GM12878 (cell line): ENCODE data around the gene ZDHHC11B. TPM values are rescaled to one million over a fixed set of nuclear protein-coding genes. Genes with fewer than 3 reads are reported as not detected.

Experiments
- ATAC-seq: fragments of 200-7000 bp; cut with Tn5 transposase; 3 replicates; pipeline ENCODE4 v1.9.1; 2020; ENCODE audit warnings: mild to moderate bottlenecking, moderate library complexity
- BruUV-seq: library from RNA; stranded (reverse); fragments of 400-500 nt; replicated peaks from 2 replicates; lab custom pipeline; 2021; lab: Mats Ljungman, UMichigan
- CTCF ChIA-PET: fragments of 300-600 bp; sonication (Branson Sonifier 250); formaldehyde crosslinking; extraction: SDS; loops from one replicate; lab custom pipeline; 2021; ENCODE audit warnings: inconsistent platforms; lab: Yijun Ruan, JAX
- POLR2A ChIA-PET: fragments of 350-600 bp; formaldehyde crosslinking; extraction: SDS; loops from one replicate; lab custom pipeline; 2021; ENCODE audit warnings: inconsistent platforms; lab: Charles Lee
- RAD21 ChIA-PET: fragments of 300-600 bp; sonication (Branson Sonifier 250); formaldehyde crosslinking; loops from one replicate; lab custom pipeline; 2023; ENCODE audit warnings: antibody characterized with exemption; ENCODE audit not compliant: unreplicated experiment; lab: Charles Lee
- SMC1A ChIA-PET: fragments of 300-600 bp; sonication (Branson Sonifier 250); formaldehyde crosslinking; loops from one replicate; lab custom pipeline; 2023; ENCODE audit not compliant: unreplicated experiment, uncharacterized antibody; lab: Charles Lee
- DNase-seq: peaks from one replicate; pipeline ENCODE4 v3.0.0-alpha.2; 2011; ENCODE audit warnings: low read depth, low spot score
- FAIRE-seq: peaks from 3 replicates; lab custom pipeline; 2011; peaks lifted over from hg19 to GRCh38; lab: Jason Lieb, UNC
- H2AFZ ChIP-seq: 2 replicates; pipeline ENCODE4 v1.6.0; 2011; ENCODE audit warnings: low read depth, low read length, control low read depth; ENCODE audit not compliant: control insufficient read depth
- H3K27ac ChIP-seq: 2 replicates; pipeline ENCODE4 v1.5.1; 2011; ENCODE audit warnings: control low read depth; ENCODE audit not compliant: control insufficient read depth, insufficient read depth
- H3K27me3 ChIP-seq, 2 experiments: replicated peaks in 1 of 2; 2 replicates each; pipeline versions ENCODE4 v1.6.0 to v1.6.1; 2011; ENCODE audit warnings: low read length in 1 of 2; ENCODE audit not compliant: control insufficient read depth in 2 of 2, insufficient read depth in 2 of 2
- H3K36me3 ChIP-seq, 2 experiments: 2 replicates each; pipeline ENCODE4 v1.5.1; 2011; ENCODE audit warnings: low read length in 1 of 2; ENCODE audit not compliant: control insufficient read depth in 2 of 2, insufficient read depth in 2 of 2
- H3K4me1 ChIP-seq: 2 replicates; pipeline ENCODE4 v1.6.1; 2011; ENCODE audit warnings: mild to moderate bottlenecking, low read length, moderate library complexity, mixed read lengths; ENCODE audit not compliant: control insufficient read depth, insufficient read depth
- H3K4me2 ChIP-seq: 2 replicates; pipeline ENCODE4 v1.6.0; 2011; ENCODE audit warnings: control low read depth; ENCODE audit not compliant: control insufficient read depth, insufficient read depth
- H3K4me3 ChIP-seq: fragments of 200-600 bp; sonication (generic); 2 replicates; pipeline ENCODE4 v1.5.1; 2016
- H3K79me2 ChIP-seq: 2 replicates; pipeline ENCODE4 v1.6.0; 2011; ENCODE audit warnings: low read length; ENCODE audit not compliant: control insufficient read depth, insufficient read depth
- H3K9ac ChIP-seq: 2 replicates; pipeline ENCODE4 v1.8.0; 2011; ENCODE audit warnings: low read length, control low read depth, mixed read lengths; ENCODE audit not compliant: control insufficient read depth, insufficient read depth
- H3K9me3 ChIP-seq: replicated peaks from 3 replicates; pipeline ENCODE4 v1.5.1; 2011; ENCODE audit warnings: mild to moderate bottlenecking, low read length; ENCODE audit not compliant: control insufficient read depth, insufficient read depth
- H4K20me1 ChIP-seq: 2 replicates; pipeline ENCODE4 v1.6.0; 2011; ENCODE audit not compliant: control insufficient read depth, insufficient read depth
- BCL11A ChIP-seq: IDR thresholded peaks from 2 replicates; pipeline ENCODE4 v1.6.1; 2011; ENCODE audit warnings: low read depth, low read length
- BMI1 ChIP-seq: fragments of 450-650 bp; IDR thresholded peaks from 2 replicates; pipeline ENCODE4 v1.6.1; 2016; ENCODE audit warnings: mild to moderate bottlenecking, moderate library complexity, borderline replicate concordance
- CBX5 ChIP-seq: sonication (generic); IDR thresholded peaks from 2 replicates; pipeline ENCODE4 v1.6.1; 2016; ENCODE audit warnings: low read depth, moderate library complexity, mild to moderate bottlenecking, inconsistent platforms
- CHD1 ChIP-seq: IDR thresholded peaks from 2 replicates; pipeline ENCODE4 v1.6.1; 2012; ENCODE audit warnings: low read depth, low read length, improper control_type of control experiment
- EP300 ChIP-seq, 2 experiments: fragments of 150-350 bp in 1 of 2; IDR thresholded peaks; 2 replicates each; pipeline ENCODE4 v1.6.1; 2011 to 2012; ENCODE audit warnings: low read depth in 2 of 2, low read length in 2 of 2, borderline replicate concordance in 1 of 2, improper control_type of control experiment in 1 of 2, inconsistent platforms in 1 of 2; ENCODE audit not compliant: control insufficient read depth in 1 of 2
- MXI1 ChIP-seq: fragments of 150-350 bp; IDR thresholded peaks from 2 replicates; pipeline ENCODE4 v1.6.1; 2011; ENCODE audit warnings: low read depth, mild to moderate bottlenecking, inconsistent platforms, low read length, improper control_type of control experiment
- WGBS: methylation state at CpG from one replicate; pipeline ENCODE4 v1.1.6; 2016; ENCODE audit warnings: low lambda C conversion rate; ENCODE audit not compliant: insufficient replicate concordance, insufficient coverage; ENCODE audit errors: missing lambda C conversion rate; 5-methylcytosine and 5-hydroxymethylcytosine counted together
- in situ Hi-C: fragments of 300-500 bp; cut with MboI; formaldehyde crosslinking; loops from 9 replicates; pipeline ENCODE4 v1.14.3; 2018; ENCODE audit warnings: mixed read lengths
- intact Hi-C: fragments of 100-400 bp; cut with micrococcal nuclease; formaldehyde crosslinking; loops from one replicate; pipeline ENCODE4 v1.14.2; 2022; ENCODE audit not compliant: unreplicated experiment
- polyA plus RNA-seq, 11 experiments: library from polyadenylated mRNA; depleted of rRNA in 4 of 11; unstranded in 6 of 11; stranded (reverse) in 5 of 11; fragments of >200 nt; fragmentation: Nextera tagmentation in 4 of 11; fragmentation: Illumina TruSeq in 1 of 11; extraction: Ambion mirVana in 4 of 11; extraction: Trizol in 1 of 11; gene quantifications; 1 replicate in 1 of 11; 2 replicates in 10 of 11; pipeline versions ENCODE4 v1.2.1 to v1.2.3, GENCODE V29; 2011 to 2016; ENCODE audit warnings: inconsistent platforms in 2 of 11, missing spikeins in 2 of 11, low read depth in 1 of 11
- total RNA-seq, 4 experiments: library from RNA; depleted of rRNA in 3 of 4; stranded (reverse); fragments of >200 nt in 3 of 4; fragmentation: Illumina TruSeq in 1 of 4; extraction: Trizol in 1 of 4; gene quantifications; 2 replicates each; pipeline versions ENCODE4 v1.2.1 to v1.2.3, GENCODE V29; 2013 to 2021

ZDHHC11B gene
- total and polyA plus RNA-seq, 10 of the 15 experiments (the other 5 are each of a cell fraction or from before 2014, with no cell fraction given) = 0.01 to 0.10 (median 0.09) TPM; not detected in 7

DNA sequence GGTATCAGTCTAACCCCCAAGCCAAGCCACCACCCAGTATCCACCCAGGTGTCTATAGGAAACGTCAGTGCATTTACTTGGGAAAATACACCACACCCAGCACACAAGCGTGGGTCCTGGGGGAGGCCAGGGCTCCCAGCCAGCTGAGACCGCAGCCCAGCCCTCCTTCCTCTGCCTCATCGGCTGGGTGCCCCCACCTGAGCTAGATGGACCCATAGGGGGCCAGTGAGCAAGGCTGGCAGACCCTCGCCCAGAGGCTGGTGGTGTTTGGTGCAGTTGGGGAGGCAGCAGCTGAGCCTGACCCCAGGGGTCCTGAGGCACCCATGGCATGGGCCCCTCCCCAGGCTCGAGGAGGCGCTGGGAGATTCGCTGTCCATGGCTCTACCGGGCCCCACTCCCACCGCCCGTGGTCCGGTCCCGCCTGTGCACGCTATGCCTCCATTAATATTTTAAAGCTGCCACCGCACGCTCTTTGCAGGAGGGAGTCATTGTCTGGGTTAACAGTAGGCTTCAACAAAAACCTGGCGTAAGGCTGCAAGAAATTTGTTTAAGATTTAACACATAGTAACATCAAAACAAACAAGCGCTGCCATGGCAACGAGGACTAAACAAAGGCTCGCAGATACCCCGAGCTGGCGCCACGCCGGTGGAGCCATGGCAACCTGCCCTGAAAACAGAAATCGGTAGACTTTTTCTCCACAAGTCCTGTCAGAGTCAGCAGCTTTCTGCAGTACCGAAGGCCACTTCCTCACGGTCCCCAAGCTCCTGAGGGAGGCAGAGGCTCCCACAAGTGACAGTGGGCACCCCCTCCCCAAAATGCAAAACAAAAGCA lies 112.0 kb downstream of the ZDHHC11B start:
- no peak for FAIRE-seq
- Histone ChIP-seq H3K4me3 (no peak overlapping the region), H3K9me3 (no peaks in the 10 kb centered on the region), H3K27ac (no peak overlapping the region), H3K9ac (no peak overlapping the region), H3K4me1 (no peaks in the 10 kb centered on the region), H3K4me2 (no peak overlapping the region), H3K27me3 (no peaks in the 10 kb centered on the region), H2AFZ (no peak overlapping the region), H3K79me2 (no peaks in the 10 kb centered on the region), H3K36me3 (no peaks in the 10 kb centered on the region; a peak in 1 of 4 replicates), H4K20me1 (no peaks in the 10 kb centered on the region)
- in situ Hi-C loops (loop anchor here (5.0 kb wide), 1 partner anchor 230 kb away; no protein-coding TSS in a partner anchor), intact Hi-C loops (no loop called here)
- BruUV-seq = no TSS peak
- DNase-seq = no peak
- ATAC-seq = peak; percentile 9
- POLR2A ChIA-PET = no interaction called here
- TF ChIP-seq CBX5 (no peak), BMI1 (peak; percentile 60; the same call in 1 of the 2 replicates), MXI1 (peak; percentile 56; the same call in 1 of the 2 replicates), CHD1 (no peak), EP300 (IDR thresholded peaks at IDR 0.05; ENCODE audit: borderline replicate concordance in 1 of 2, control insufficient read depth in 1 of 2, low read depth in 2 of 2, low read length in 2 of 2) (peak in 1 of 2 experiments; percentile 39; a peak in 1 of 4 replicates), BCL11A (no peak)
- 20% methylated on average over 27 of the region's 27 CpGs for WGBS
- SMC1A ChIA-PET = no interaction called here
- CTCF ChIA-PET = interaction anchor here (0.8 to 0.9 kb wide), 2 partner anchors 230 to 468 kb away, joined by 3 to 4 read pairs; no protein-coding TSS in a partner anchor
- RAD21 ChIA-PET = interaction anchor here (1.3 kb wide), 1 partner anchor 231 kb away, joined by 5 read pairs; no protein-coding TSS in a partner anchor
